CD8-positive, alpha-beta memory T cell (primary cell): ENCODE data around the gene TENM4. TPM values are rescaled to one million over a fixed set of nuclear protein-coding genes. Genes with fewer than 3 reads are reported as not detected.

Experiments
- CTCF ChIA-PET: fragments of 350-600 bp; sonication (Branson Sonifier 250); formaldehyde crosslinking; loops from one replicate; lab custom pipeline; 2021; ENCODE audit warnings: antibody characterized with exemption; lab: Charles Lee
- POLR2A ChIA-PET: fragments of 350-600 bp; sonication (Branson Sonifier 250); formaldehyde crosslinking; loops from one replicate; lab custom pipeline; 2021; ENCODE audit warnings: antibody characterized with exemption; lab: Charles Lee
- DNase-seq, 5 donors: peaks; one replicate each; pipeline versions ENCODE4 v3.0.0 to v3.0.0-alpha.2; 2020 to 2022; ENCODE audit warnings: mixed read lengths in 1 of 5
- H3K27ac ChIP-seq: one replicate; pipeline ENCODE4 v1.7.0; 2013; ENCODE audit warnings: low read depth, mild to moderate bottlenecking, low read length, moderate library complexity
- H3K27me3 ChIP-seq: 2 replicates; pipeline ENCODE4 v1.7.0; 2013; ENCODE audit warnings: low read length, mild to moderate bottlenecking; ENCODE audit not compliant: insufficient read depth, poor library complexity, severe bottlenecking
- H3K36me3 ChIP-seq: 2 replicates; pipeline ENCODE4 v1.7.0; 2013; ENCODE audit warnings: mild to moderate bottlenecking, low read length, moderate library complexity; ENCODE audit not compliant: insufficient read depth
- H3K4me1 ChIP-seq: 2 replicates; pipeline ENCODE4 v1.7.0; 2013; ENCODE audit warnings: mild to moderate bottlenecking, low read length, moderate library complexity; ENCODE audit not compliant: insufficient read depth
- H3K4me3 ChIP-seq: 2 replicates; pipeline ENCODE4 v1.7.0; 2013; ENCODE audit warnings: mild to moderate bottlenecking, low read length
- H3K9me3 ChIP-seq: 2 replicates; pipeline ENCODE4 v1.7.0; 2013; ENCODE audit warnings: mild to moderate bottlenecking, low read length
- H3K27ac Mint-ChIP-seq, 8 donors: one replicate each; pipeline ENCODE4 v1.8.0; 2020 to 2021; ENCODE audit warnings: mixed read lengths in 8 of 8, mild to moderate bottlenecking in 6 of 8, inconsistent platforms in 3 of 8, moderate library complexity in 3 of 8
- H3K27me3 Mint-ChIP-seq, 2 donors: one replicate each; pipeline ENCODE4 v1.8.0; 2020 to 2021; ENCODE audit warnings: mixed read lengths in 2 of 2, mild to moderate bottlenecking in 1 of 2, moderate library complexity in 1 of 2
- H3K36me3 Mint-ChIP-seq, 3 donors: one replicate each; pipeline ENCODE4 v1.8.0; 2020 to 2021; ENCODE audit warnings: mixed read lengths in 3 of 3, inconsistent platforms in 1 of 3, mild to moderate bottlenecking in 1 of 3
- H3K4me1 Mint-ChIP-seq, 3 donors: one replicate each; pipeline ENCODE4 v1.8.0; 2020 to 2021; ENCODE audit warnings: mixed read lengths in 3 of 3, inconsistent platforms in 1 of 3, mild to moderate bottlenecking in 1 of 3
- H3K4me3 Mint-ChIP-seq, 7 donors: one replicate each; pipeline ENCODE4 v1.8.0; 2020 to 2021; ENCODE audit warnings: mixed read lengths in 7 of 7, mild to moderate bottlenecking in 6 of 7, moderate library complexity in 4 of 7, inconsistent platforms in 2 of 7
- H3K9me3 Mint-ChIP-seq, 5 donors: one replicate each; pipeline ENCODE4 v1.8.0; 2020 to 2022; ENCODE audit warnings: mixed read lengths in 5 of 5, mild to moderate bottlenecking in 3 of 5, moderate library complexity in 2 of 5, inconsistent platforms in 1 of 5
- polyA plus RNA-seq: library from polyadenylated mRNA; unstranded; fragments of 300-500 nt; fragmentation: Illumina TruSeq; gene quantifications from one replicate; pipeline ENCODE4 v1.2.3, GENCODE V29; 2021
- total RNA-seq, 2 experiments: library from RNA; stranded (reverse); gene quantifications; one replicate each; pipeline ENCODE4 v1.2.3, GENCODE V29; 2021

Gene TENM4
- total and polyA plus RNA-seq, 3 experiments from 2014 or later: not detected

DNA sequence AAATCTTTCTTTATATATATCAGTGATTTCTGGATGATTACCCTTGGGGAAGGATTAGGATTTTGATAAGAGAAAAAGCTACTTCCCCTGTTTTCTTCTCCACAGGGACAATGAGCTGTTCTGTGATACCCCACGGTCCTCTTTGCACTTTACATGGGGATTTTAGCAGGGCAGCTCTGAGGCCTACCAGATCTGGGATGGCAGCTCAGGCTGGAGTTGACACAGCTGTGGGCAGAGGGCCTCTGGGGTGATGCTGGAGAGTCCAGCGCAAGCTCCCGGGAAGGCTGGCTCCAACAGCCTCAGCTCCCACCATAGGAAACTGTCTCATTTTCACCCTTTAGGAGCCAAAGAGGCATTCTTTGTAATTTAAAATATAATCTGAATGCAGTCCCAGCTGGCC, 482.4 kb downstream of the TENM4 start:
- Histone ChIP-seq H3K36me3 (no peaks in the 10 kb centered on the region), H3K9me3 (no peaks in the 10 kb centered on the region), H3K4me1 (no peaks in the 10 kb centered on the region), H3K4me3 (no peak overlapping the region), H3K27me3 (no peaks in the 10 kb centered on the region), H3K27ac (no peak overlapping the region)
- H3K4me3 Mint-ChIP-seq: no peak overlapping the region
- peaks cover 0 to 5% (median 1%) of the 10 kb centered on the region in 3 donors for H3K4me1 Mint-ChIP-seq
- no peak for DNase-seq
- ChIA-PET CTCF (no interaction called here), POLR2A (no interaction called here)
- H3K9me3 Mint-ChIP-seq: no peaks in the 10 kb centered on the region
- H3K27ac Mint-ChIP-seq: no peak overlapping the region
- no peaks in the 10 kb centered on the region for H3K36me3 Mint-ChIP-seq
- peaks cover 16 to 46% of the 10 kb centered on the region in 2 donors for H3K27me3 Mint-ChIP-seq

DNA sequence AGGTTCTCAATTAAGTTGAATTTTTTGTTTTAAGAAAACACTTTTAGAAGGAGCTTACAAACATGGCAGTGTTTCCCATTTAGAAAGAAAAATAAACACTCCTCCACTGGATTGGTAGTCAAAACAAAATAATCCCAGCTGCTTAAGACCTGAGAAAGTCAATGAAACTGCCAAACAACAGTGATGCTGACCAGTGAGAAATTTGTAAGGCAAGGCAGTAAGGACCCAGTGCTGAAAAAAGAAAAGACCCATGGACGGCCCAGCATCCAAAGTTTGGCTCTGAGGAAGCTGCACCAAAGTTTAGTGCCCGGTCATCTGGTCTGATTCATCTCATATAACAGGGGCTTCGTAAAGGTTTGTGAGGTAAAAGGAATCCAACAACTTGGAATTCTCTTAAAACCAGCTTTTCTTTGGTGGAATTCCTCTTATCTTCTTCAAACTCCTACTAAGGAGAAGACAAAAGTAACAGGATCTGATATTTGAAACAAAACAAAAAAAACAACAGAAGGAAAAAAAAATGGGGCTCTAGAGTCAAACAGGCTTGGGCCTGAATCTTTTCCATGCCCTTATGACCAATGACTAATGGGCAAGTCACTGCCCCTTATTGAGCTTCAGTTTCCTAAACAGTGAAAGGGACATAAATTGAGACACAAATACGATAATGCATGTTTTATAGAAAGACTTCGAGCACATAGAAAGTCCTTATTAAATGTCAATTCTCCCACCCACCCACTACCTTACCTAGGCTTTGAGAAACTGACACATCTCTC, 483.2 kb downstream of the TENM4 start:
- H3K36me3 ChIP-seq: no peaks in the 10 kb centered on the region
- no peaks in the 10 kb centered on the region for H3K27me3 ChIP-seq
- H3K4me1 ChIP-seq: no peaks in the 10 kb centered on the region
- no peak overlapping the region for H3K27ac Mint-ChIP-seq
- no peak overlapping the region for H3K4me3 Mint-ChIP-seq
- H3K4me1 Mint-ChIP-seq: peaks cover 0 to 5% (median 1%) of the 10 kb centered on the region in 3 donors
- H3K9me3 Mint-ChIP-seq: no peaks in the 10 kb centered on the region
- H3K36me3 Mint-ChIP-seq: no peaks in the 10 kb centered on the region
- no peak overlapping the region for H3K27ac ChIP-seq
- CTCF ChIA-PET: interaction anchor here (0.7 kb wide), 1 partner anchor 141 kb away, joined by 3 read pairs; no protein-coding TSS in a partner anchor
- no peak overlapping the region for H3K4me3 ChIP-seq
- H3K27me3 Mint-ChIP-seq: peaks cover 16 to 41% of the 10 kb centered on the region in 2 donors
- H3K9me3 ChIP-seq: no peaks in the 10 kb centered on the region
- no peak for DNase-seq
- POLR2A ChIA-PET: no interaction called here

DNA sequence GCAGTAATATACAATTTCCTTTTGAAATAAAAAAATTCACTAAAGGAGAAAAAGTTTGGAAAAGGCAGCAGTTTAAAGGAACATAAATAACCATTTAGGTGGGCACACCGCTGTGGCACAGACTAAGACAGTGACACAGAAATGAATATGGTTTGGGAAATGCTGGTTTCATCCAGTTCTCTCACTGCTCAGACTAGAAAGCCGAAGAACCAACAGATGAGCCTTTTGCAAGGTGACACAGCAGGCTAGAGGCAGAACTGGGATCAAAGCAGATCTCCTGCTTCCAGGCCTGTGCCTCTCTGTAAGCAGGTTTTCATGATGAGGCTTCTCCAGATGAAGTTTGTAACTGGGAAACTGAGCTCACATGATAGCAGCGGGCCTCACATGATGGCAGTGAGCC, 486.1 kb downstream of the TENM4 start:
- H3K36me3 ChIP-seq: no peaks in the 10 kb centered on the region
- Mint-ChIP-seq H3K9me3 (no peaks in the 10 kb centered on the region), H3K4me1 (no peaks in the 10 kb centered on the region), H3K27ac (no peak overlapping the region), H3K27me3 (peaks cover 4 to 41% of the 10 kb centered on the region in 2 donors), H3K4me3 (no peak overlapping the region), H3K36me3 (no peaks in the 10 kb centered on the region)
- no peak for DNase-seq
- H3K4me1 ChIP-seq: no peaks in the 10 kb centered on the region
- POLR2A ChIA-PET: no interaction called here
- no peak overlapping the region for H3K27ac ChIP-seq
- H3K4me3 ChIP-seq: no peak overlapping the region
- CTCF ChIA-PET: no interaction called here
- H3K27me3 ChIP-seq: no peaks in the 10 kb centered on the region
- H3K9me3 ChIP-seq: no peaks in the 10 kb centered on the region

DNA sequence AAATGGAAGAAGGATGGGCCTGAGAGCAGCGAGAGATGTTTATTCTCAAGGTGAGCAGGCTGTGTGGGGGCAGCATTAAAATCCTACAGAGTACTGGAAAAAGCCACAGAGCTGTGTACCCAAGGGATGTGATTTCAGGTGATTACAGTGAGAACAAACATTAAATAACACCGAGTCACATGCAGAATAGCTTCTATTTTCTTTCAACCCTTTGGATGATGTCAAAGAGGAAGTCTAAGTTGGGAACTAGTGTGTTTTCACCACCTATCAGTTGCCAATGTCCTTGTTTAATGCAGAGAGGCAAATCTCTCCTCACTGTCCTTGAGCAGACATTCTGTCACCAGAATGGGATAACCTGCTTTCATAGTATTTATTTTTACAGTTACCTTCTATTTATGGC, 486.6 kb downstream of the TENM4 start:
- Mint-ChIP-seq H3K27ac (no peak overlapping the region), H3K9me3 (no peaks in the 10 kb centered on the region), H3K4me1 (no peaks in the 10 kb centered on the region), H3K36me3 (no peaks in the 10 kb centered on the region), H3K4me3 (no peak overlapping the region), H3K27me3 (peaks cover 4 to 41% of the 10 kb centered on the region in 2 donors)
- no peaks in the 10 kb centered on the region for H3K27me3 ChIP-seq
- H3K4me3 ChIP-seq: no peak overlapping the region
- POLR2A ChIA-PET: no interaction called here
- no peak for DNase-seq
- H3K4me1 ChIP-seq: no peaks in the 10 kb centered on the region
- no peaks in the 10 kb centered on the region for H3K9me3 ChIP-seq
- H3K27ac ChIP-seq: no peak overlapping the region
- CTCF ChIA-PET: no interaction called here
- no peaks in the 10 kb centered on the region for H3K36me3 ChIP-seq

DNA sequence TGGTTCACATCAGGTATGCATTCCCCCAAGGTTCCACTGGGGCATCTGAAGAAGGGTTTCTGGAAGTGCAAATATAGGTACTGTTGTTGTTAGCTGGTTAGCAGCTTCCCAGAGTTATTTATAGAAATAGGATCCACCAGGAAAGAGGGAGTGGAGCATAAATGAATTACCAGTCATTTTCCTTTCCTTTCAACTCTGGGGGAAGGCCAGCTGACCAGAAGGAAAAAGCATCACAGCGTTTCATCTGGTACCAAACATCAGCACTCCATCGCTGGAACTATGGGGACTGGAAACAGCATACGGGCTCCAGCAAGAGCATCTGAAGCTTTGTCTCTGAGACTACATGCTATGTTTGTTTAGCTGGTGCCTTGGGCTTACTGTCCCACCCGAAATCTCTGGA, 487.9 kb downstream of the TENM4 start:
- no peak for DNase-seq
- POLR2A ChIA-PET: no interaction called here
- Histone ChIP-seq H3K36me3 (no peaks in the 10 kb centered on the region), H3K27ac (no peak overlapping the region), H3K4me1 (no peaks in the 10 kb centered on the region), H3K9me3 (no peaks in the 10 kb centered on the region), H3K27me3 (no peaks in the 10 kb centered on the region), H3K4me3 (no peak overlapping the region)
- Mint-ChIP-seq H3K4me3 (no peak overlapping the region), H3K4me1 (no peaks in the 10 kb centered on the region), H3K36me3 (no peaks in the 10 kb centered on the region), H3K27ac (no peak overlapping the region), H3K9me3 (no peaks in the 10 kb centered on the region), H3K27me3 (peaks cover 4 to 35% of the 10 kb centered on the region in 2 donors)
- CTCF ChIA-PET: no interaction called here

DNA sequence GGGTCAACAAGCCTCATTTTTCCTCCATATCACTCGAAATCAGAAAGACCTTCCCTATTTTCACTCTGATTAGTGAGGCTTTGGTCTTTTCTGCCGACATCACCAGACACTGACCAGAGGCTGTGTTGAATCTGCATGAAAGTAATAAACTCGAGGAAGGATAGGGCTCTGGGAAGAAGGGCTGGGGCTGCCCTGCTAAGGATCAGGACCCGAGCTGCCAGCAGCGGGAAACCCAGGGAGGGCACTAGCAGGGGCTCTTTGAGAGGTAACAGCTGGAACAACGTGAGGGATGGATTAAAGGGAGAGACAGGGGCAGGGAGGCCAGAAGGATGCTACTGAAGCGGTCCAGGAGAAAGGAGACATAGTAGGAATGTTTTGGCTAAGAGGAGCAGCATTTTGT, 488.7 kb downstream of the TENM4 start:
- Mint-ChIP-seq H3K27ac (no peak overlapping the region), H3K9me3 (no peaks in the 10 kb centered on the region), H3K4me3 (no peak overlapping the region), H3K36me3 (no peaks in the 10 kb centered on the region), H3K4me1 (no peaks in the 10 kb centered on the region), H3K27me3 (peaks cover 4 to 29% of the 10 kb centered on the region in 2 donors)
- Histone ChIP-seq H3K4me3 (no peak overlapping the region), H3K36me3 (no peaks in the 10 kb centered on the region), H3K4me1 (no peaks in the 10 kb centered on the region), H3K9me3 (no peaks in the 10 kb centered on the region), H3K27ac (no peak overlapping the region), H3K27me3 (no peaks in the 10 kb centered on the region)
- DNase-seq: no peak
- CTCF ChIA-PET: no interaction called here
- POLR2A ChIA-PET: no interaction called here

DNA sequence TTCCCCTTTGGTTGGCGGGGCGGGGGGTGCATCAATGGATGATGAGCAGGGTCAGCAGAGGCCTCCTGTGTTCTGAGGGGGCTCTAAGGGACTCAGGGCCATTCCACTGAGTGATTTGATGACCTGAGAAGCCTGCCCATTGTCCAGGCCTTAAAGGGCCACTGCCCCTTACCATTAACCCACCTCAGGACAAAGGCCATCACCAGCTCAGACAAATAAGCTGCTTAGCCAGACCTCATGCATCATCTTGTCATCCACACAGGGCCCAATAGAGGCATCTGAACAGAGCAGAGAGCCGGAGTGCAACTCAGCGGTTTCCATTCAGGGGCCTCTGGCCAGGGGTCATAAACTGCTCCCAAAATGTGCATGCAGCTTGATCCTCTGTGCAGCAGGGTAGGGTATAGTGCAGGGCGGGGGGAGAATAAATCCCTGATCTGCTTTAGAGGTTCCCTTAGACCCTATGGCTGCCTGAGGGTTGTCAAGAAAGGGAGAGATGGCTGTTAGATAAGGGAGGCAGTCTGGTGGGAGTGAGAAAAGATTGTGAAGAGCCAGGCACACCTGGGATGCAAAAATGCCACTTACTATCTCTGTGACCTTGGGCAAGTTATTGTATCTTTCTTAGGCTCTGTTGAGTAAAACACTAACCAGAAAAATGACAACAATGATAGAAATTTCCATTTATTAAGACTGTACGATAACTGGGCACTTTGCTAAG, 490.7 kb downstream of the TENM4 start:
- no peaks in the 10 kb centered on the region for H3K27me3 ChIP-seq
- H3K4me3 ChIP-seq: no peak overlapping the region
- Mint-ChIP-seq H3K9me3 (no peaks in the 10 kb centered on the region), H3K36me3 (no peaks in the 10 kb centered on the region), H3K4me1 (no peaks in the 10 kb centered on the region), H3K27ac (no peak overlapping the region), H3K4me3 (no peak overlapping the region), H3K27me3 (peaks cover 4 to 23% of the 10 kb centered on the region in 2 donors)
- DNase-seq: no peak
- H3K36me3 ChIP-seq: no peaks in the 10 kb centered on the region
- CTCF ChIA-PET: no interaction called here
- no peaks in the 10 kb centered on the region for H3K4me1 ChIP-seq
- POLR2A ChIA-PET: no interaction called here
- H3K27ac ChIP-seq: no peak overlapping the region
- H3K9me3 ChIP-seq: no peaks in the 10 kb centered on the region
